Pancreas (tissue), 10 donors: ENCODE results near the gene CYB5R3. TPM values are rescaled to one million over a fixed set of nuclear protein-coding genes. Genes with fewer than 3 reads are reported as not detected.
A peak's percentile ranks its signal among the peaks of the same experiment; 100 is the strongest.
"Not testable (repeated sequence)": the region's sequence is repeated elsewhere in the genome, so short reads cannot be mapped to it uniquely, and the experiment has no call there.

Experiments
- ATAC-seq, 4 donors: fragments of 200-7000 bp; cut with Tn5 transposase; one replicate each; pipeline versions ENCODE4 v1.8.0 to v1.9.1; 2020; ENCODE audit warnings: mild to moderate bottlenecking in 4 of 4, moderate library complexity in 4 of 4
- DNase-seq, 6 donors: peaks; one replicate each; pipeline ENCODE4 v3.0.0-alpha.2; 2020
- FAIRE-seq: peaks from 2 replicates; lab custom pipeline; 2012; peaks lifted over from hg19 to GRCh38; lab: Jason Lieb, UNC
- H3K27ac ChIP-seq, 4 donors: fragments of 200-600 bp; sonication (generic); 1 replicate in 3 of 4; 2 replicates in 1 of 4; pipeline versions ENCODE4 v1.5.0 to v1.8.0; 2020
- H3K27me3 ChIP-seq, 4 donors: fragments of 200-600 bp; one replicate each; pipeline ENCODE4 v1.8.0; 2021
- H3K36me3 ChIP-seq, 3 donors: fragments of 200-600 bp; sonication (generic) in 1 of 3; one replicate each; pipeline versions ENCODE4 v1.5.0 to v1.8.0; 2020 to 2021
- H3K4me1 ChIP-seq, 3 donors: fragments of 200-600 bp; one replicate each; pipeline ENCODE4 v1.8.0; 2021
- H3K4me3 ChIP-seq, 4 donors: fragments of 200-600 bp; sonication (generic) in 2 of 4; one replicate each; pipeline versions ENCODE4 v1.5.0 to v1.8.0; 2020 to 2021
- H3K9me3 ChIP-seq, 4 donors: fragments of 200-600 bp; one replicate each; pipeline ENCODE4 v1.8.0; 2021
- CTCF ChIP-seq, 4 donors: fragments of 200-600 bp; sonication (generic) in 3 of 4; IDR thresholded peaks; one replicate each; pipeline versions ENCODE4 v1.5.0 to v1.8.0; 2021; ENCODE audit warnings: antibody characterized with exemption in 4 of 4
- WGBS, 2 donors: extraction: QIAGEN DNeasy Blood & Tissue Kit; methylation state at CpG; one replicate each; pipeline ENCODE4 v1.1.7; 2013; 5-methylcytosine and 5-hydroxymethylcytosine counted together
- intact Hi-C, 3 donors: fragments of 100-400 bp; cut with DNase I; formaldehyde crosslinking; loops; one replicate each; pipeline versions ENCODE4 v1.11.1 to v1.14.2; 2022
- polyA plus RNA-seq, 2 donors: library from polyadenylated mRNA; stranded (reverse); fragments of 200-250 nt; gene quantifications; one replicate each; pipeline ENCODE4 v1.2.3, GENCODE V29; 2013
- total RNA-seq, 6 donors: library from RNA; stranded (reverse); fragmentation: NEBNext Ultra II Directional in 4 of 6; extraction: Animal tissue kit (Norgen Biotek cat#: 25700) in 4 of 6; gene quantifications; one replicate each; pipeline versions ENCODE4 v1.2.1 to v1.2.4, GENCODE V29; 2021 to 2023
- donor health status: healthy with polysubstance abuse.
- donor health status: DM: no; HTN: no; CAD: no; lungs with moderate emphysema.
- donor health status: DM: no; HTN: no; CAD: no.
- donor health status: control.
- donor health status: control.
- donor health status: Bipolar disorder and iron deficiency.
- donor health status: DM: yes; HTN: yes; CAD: no.
- donor health status: DM: no; HTN: no; CAD: no.
- donor health status: DM: no; HTN: no; CAD: no.
- donor health status: DM: yes; HTN: yes; CAD: no.

The CYB5R3 gene
- total and polyA plus RNA-seq, 8 donors: 32.6 to 105 (median 50.4) TPM

- WGBS, 2 donors: 70 to 75% methylated on average over 8 of the region's 8 CpGs
- DNase-seq: no peak
- no peaks in the 10 kb centered on the region for H3K27me3 ChIP-seq
- intact Hi-C loops: no loop called here
- no peak for TF ChIP-seq CTCF (IDR thresholded peaks at IDR 0.05)
- H3K4me1 ChIP-seq: peaks cover 3 to 11% (median 7%) of the 10 kb centered on the region in 3 donors
- H3K4me3 ChIP-seq: no peak overlapping the region
- no peaks in the 10 kb centered on the region for H3K36me3 ChIP-seq
- H3K27ac ChIP-seq: no peak overlapping the region
- FAIRE-seq: no peak
- ATAC-seq: peak in 1 of 4 donors; percentile 10
- no peaks in the 10 kb centered on the region for H3K9me3 ChIP-seq
Measured at GRCh38 chr22:42683578-42684283, 34.5 kb upstream of the CYB5R3 start.

- FAIRE-seq: no peak
Measured at GRCh38 chr22:42682113-42682851, 33.1 kb upstream of the CYB5R3 start.

GRCh38 chr22:42680648-42681047 is 31.5 kb upstream of the CYB5R3 start:
- no peak overlapping the region for H3K27ac ChIP-seq
- 85 to 88% methylated on average over 8 of the region's 8 CpGs for WGBS, 2 donors
- DNase-seq (no peak), FAIRE-seq (no peak), ATAC-seq (peak in 3 of 4 donors; percentile 65 to 70 (median 69))
- TF ChIP-seq CTCF (IDR thresholded peaks at IDR 0.05): no peak
- intact Hi-C loops: no loop called here
- H3K27me3 ChIP-seq: no peaks in the 10 kb centered on the region
- no peaks in the 10 kb centered on the region for H3K9me3 ChIP-seq
- H3K4me1 ChIP-seq: no peaks in the 10 kb centered on the region
- H3K4me3 ChIP-seq: no peak overlapping the region
- H3K36me3 ChIP-seq: no peaks in the 10 kb centered on the region

More at GRCh38 chr22:42682113-42682851, 33.1 kb upstream of the CYB5R3 start:
- Histone ChIP-seq H3K9me3 (no peaks in the 10 kb centered on the region), H3K27me3 (no peaks in the 10 kb centered on the region), H3K4me1 (no peaks in the 10 kb centered on the region), H3K27ac (no peak overlapping the region), H3K4me3 (no peak overlapping the region), H3K36me3 (no peaks in the 10 kb centered on the region)
- ATAC-seq (no peak), DNase-seq (no peak)
- intact Hi-C loops: no loop called here
- WGBS, 2 donors: 51 to 65% methylated on average over 9 to 10 of the region's 10 CpGs
- TF ChIP-seq CTCF (IDR thresholded peaks at IDR 0.05): no peak

GRCh38 chr22:42679691-42680090 is 30.5 kb upstream of the CYB5R3 start:
- DNase-seq (no peak), FAIRE-seq (no peak), ATAC-seq (no peak)
- H3K27me3 ChIP-seq: no peaks in the 10 kb centered on the region
- no peaks in the 10 kb centered on the region for H3K9me3 ChIP-seq
- intact Hi-C loops: no loop called here
- H3K4me1 ChIP-seq: no peaks in the 10 kb centered on the region
- H3K36me3 ChIP-seq: no peaks in the 10 kb centered on the region
- H3K4me3 ChIP-seq: no peak overlapping the region
- H3K27ac ChIP-seq: no peak overlapping the region
- TF ChIP-seq CTCF (IDR thresholded peaks at IDR 0.05): no peak
- 82 to 84% methylated on average over 4 of the region's 4 CpGs for WGBS, 2 donors

- whole genome bisulfite sequencing, 2 donors: 94 to 95% methylated on average over 1 of the region's 1 CpG
- Histone ChIP-seq H3K36me3 (no peaks in the 10 kb centered on the region), H3K27me3 (no peaks in the 10 kb centered on the region), H3K9me3 (no peaks in the 10 kb centered on the region), H3K4me1 (no peaks in the 10 kb centered on the region), H3K27ac (no peak overlapping the region), H3K4me3 (no peak overlapping the region)
- ATAC-seq (no peak), FAIRE-seq (no peak), DNase-seq (no peak)
- TF ChIP-seq CTCF (IDR thresholded peaks at IDR 0.05): no peak
- intact Hi-C loops: no loop called here
Measured at GRCh38 chr22:42678894-42679293, 29.7 kb upstream of the CYB5R3 start.

GRCh38 chr22:42677936-42678335 is 28.7 kb upstream of the CYB5R3 start:
- H3K36me3 ChIP-seq, H3K4me3 ChIP-seq, FAIRE-seq, H3K4me1 ChIP-seq, ATAC-seq, H3K9me3 ChIP-seq, intact Hi-C loops, H3K27me3 ChIP-seq, DNase-seq: not testable (repeated sequence)
- WGBS, 2 donors: 81 to 83% methylated on average over 4 of the region's 4 CpGs
- peak overlapping the region in 1 of 4 donors; percentile 71 for H3K27ac ChIP-seq
